ENCODE measurements around the gene TMSB4X. TPM values are rescaled to one million over a fixed set of nuclear protein-coding genes. Genes with fewer than 3 reads are reported as not detected.

TMSB4X gene
- total RNA-seq, 1 experiment from 2014 or later = 2,928 TPM

DNA sequence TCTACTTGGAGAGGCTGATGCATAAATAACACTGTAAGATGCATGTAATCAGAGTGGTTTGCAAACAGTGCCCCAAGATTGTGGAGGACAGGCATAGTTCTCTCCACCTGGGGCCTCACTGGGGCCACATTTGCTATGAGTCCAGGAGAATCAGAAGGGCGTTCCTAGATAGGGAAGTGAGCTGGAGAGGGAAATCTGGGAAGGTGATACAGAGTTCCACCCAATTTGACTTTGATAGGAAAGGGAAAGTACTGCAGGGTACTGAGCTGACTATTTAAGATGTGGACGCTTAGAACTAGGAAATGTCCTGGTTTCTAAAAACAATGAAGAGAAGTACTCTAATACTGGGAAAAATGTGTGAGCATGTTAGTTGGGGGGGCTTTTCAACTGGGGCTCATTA, 35.6 kb downstream of the TMSB4X start:
- Histone ChIP-seq H3K27me3 (ENCODE audit: control insufficient read depth, insufficient read depth, low read length) (no peaks in the 10 kb centered on the region), H3K27ac (ENCODE audit: low read length) (peak overlapping the region; percentile 48; the same call in 1 of the 2 replicates), H3K4me1 (ENCODE audit: control insufficient read depth, insufficient read depth, low read length) (peaks cover 10% of the 10 kb centered on the region), H3K4me3 (ENCODE audit: low read depth in 2 of 2, low read length in 2 of 2) (no peak overlapping the region), H3K36me3 (ENCODE audit: control insufficient read depth, insufficient read depth, low read length) (no peaks in the 10 kb centered on the region), H3K9me3 (ENCODE audit: control insufficient read depth, insufficient read depth, low read depth, low read length) (no peaks in the 10 kb centered on the region)
- no TSS peak for BruUV-seq (replicated peaks)
- DNase-seq (ENCODE audit: low read depth, low spot score) = no peak
- intact Hi-C loops (cut with micrococcal nuclease; ENCODE audit: unreplicated experiment) = no loop called here
- ATAC-seq = no peak
- TF ChIP-seq SIN3A (IDR thresholded peaks at IDR 0.05; ENCODE audit: borderline replicate concordance, insufficient read depth, low read depth, low read length) (no peak), POLR2AphosphoS5 (IDR thresholded peaks at IDR 0.05; ENCODE audit: low read depth, low read length) (no peak), TCF7L2 (IDR thresholded peaks at IDR 0.05; ENCODE audit: low read depth, low read length) (no peak)
- TF ChIP-seq, protein P1, sequence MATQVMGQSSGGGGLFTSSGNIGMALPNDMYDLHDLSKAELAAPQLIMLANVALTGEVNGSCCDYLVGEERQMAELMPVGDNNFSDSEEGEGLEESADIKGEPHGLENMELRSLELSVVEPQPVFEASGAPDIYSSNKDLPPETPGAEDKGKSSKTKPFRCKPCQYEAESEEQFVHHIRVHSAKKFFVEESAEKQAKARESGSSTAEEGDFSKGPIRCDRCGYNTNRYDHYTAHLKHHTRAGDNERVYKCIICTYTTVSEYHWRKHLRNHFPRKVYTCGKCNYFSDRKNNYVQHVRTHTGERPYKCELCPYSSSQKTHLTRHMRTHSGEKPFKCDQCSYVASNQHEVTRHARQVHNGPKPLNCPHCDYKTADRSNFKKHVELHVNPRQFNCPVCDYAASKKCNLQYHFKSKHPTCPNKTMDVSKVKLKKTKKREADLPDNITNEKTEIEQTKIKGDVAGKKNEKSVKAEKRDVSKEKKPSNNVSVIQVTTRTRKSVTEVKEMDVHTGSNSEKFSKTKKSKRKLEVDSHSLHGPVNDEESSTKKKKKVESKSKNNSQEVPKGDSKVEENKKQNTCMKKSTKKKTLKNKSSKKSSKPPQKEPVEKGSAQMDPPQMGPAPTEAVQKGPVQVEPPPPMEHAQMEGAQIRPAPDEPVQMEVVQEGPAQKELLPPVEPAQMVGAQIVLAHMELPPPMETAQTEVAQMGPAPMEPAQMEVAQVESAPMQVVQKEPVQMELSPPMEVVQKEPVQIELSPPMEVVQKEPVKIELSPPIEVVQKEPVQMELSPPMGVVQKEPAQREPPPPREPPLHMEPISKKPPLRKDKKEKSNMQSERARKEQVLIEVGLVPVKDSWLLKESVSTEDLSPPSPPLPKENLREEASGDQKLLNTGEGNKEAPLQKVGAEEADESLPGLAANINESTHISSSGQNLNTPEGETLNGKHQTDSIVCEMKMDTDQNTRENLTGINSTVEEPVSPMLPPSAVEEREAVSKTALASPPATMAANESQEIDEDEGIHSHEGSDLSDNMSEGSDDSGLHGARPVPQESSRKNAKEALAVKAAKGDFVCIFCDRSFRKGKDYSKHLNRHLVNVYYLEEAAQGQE (IDR thresholded peaks at IDR 0.05; ENCODE audit: insufficient read depth in 1 of 2, low read depth in 2 of 2, low read length in 1 of 2) = no peak
- TF ChIP-seq, protein P2, sequence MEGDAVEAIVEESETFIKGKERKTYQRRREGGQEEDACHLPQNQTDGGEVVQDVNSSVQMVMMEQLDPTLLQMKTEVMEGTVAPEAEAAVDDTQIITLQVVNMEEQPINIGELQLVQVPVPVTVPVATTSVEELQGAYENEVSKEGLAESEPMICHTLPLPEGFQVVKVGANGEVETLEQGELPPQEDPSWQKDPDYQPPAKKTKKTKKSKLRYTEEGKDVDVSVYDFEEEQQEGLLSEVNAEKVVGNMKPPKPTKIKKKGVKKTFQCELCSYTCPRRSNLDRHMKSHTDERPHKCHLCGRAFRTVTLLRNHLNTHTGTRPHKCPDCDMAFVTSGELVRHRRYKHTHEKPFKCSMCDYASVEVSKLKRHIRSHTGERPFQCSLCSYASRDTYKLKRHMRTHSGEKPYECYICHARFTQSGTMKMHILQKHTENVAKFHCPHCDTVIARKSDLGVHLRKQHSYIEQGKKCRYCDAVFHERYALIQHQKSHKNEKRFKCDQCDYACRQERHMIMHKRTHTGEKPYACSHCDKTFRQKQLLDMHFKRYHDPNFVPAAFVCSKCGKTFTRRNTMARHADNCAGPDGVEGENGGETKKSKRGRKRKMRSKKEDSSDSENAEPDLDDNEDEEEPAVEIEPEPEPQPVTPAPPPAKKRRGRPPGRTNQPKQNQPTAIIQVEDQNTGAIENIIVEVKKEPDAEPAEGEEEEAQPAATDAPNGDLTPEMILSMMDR (IDR thresholded peaks at IDR 0.05) = no peak
- in situ Hi-C loops (cut with HindIII; ENCODE audit: low pct_unique_long_range_greater_than_20kb, low sequenced_read_pairs) = no loop called here
- POLR2A ChIA-PET = no interaction called here
- CTCF ChIA-PET = no interaction called here

DNA sequence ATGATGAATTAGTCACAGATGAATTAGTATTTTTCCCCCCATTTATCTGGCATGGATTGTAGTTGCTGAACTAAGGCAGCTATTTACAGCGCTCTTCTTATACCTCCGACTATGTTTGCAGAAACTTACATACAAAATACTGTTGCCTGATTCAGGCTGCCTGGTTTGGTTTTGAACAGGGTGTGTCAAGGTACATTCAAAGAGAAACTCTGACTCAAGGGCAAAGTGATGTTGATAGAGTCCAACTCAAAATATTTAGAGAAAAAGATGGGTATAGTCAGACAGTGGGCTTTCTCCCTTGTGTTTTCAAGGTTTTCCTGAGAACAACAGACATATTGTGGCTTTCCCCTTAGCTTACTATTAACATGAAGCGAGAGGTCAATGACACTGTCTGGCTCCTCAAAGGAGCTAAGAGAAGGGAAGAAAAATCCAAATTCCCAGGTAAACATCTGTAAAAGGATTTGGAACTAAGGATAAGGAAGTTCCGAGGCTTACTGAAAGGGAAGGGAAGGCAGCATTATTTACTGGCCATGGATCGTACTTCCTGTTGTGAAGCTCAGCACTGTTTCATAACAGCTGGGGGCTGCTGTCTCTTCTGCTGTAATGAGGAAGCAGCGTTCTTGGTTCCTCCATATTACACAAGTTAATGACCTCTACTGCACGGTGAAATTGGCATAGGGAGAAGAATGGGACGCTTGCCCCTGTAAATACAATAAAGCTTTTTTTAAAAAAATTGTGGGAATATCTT, 38.6 kb downstream of the TMSB4X start:
- ChIA-PET POLR2A (no interaction called here), CTCF (no interaction called here)
- H3K4me3 ChIP-seq (ENCODE audit: low read depth in 2 of 2, low read length in 2 of 2) = no peak overlapping the region
- no TSS peak for BruUV-seq (replicated peaks)
- no peaks in the 10 kb centered on the region for H3K27me3 ChIP-seq (ENCODE audit: control insufficient read depth, insufficient read depth, low read length)
- TF ChIP-seq POLR2AphosphoS5 (IDR thresholded peaks at IDR 0.05; ENCODE audit: low read depth, low read length) = no peak
- TF ChIP-seq, protein P1 (IDR thresholded peaks at IDR 0.05; ENCODE audit: insufficient read depth in 1 of 2, low read depth in 2 of 2, low read length in 1 of 2) = no peak
- no peaks in the 10 kb centered on the region for H3K9me3 ChIP-seq (ENCODE audit: control insufficient read depth, insufficient read depth, low read depth, low read length)
- no peak for DNase-seq (ENCODE audit: low read depth, low spot score)
- intact Hi-C loops (cut with micrococcal nuclease; ENCODE audit: unreplicated experiment) = no loop called here
- no peaks in the 10 kb centered on the region; the same call in 1 of the 2 replicates for H3K4me1 ChIP-seq (ENCODE audit: control insufficient read depth, insufficient read depth, low read length)
- H3K27ac ChIP-seq (ENCODE audit: low read length) = peak overlapping the region; percentile 75
- no peaks in the 10 kb centered on the region for H3K36me3 ChIP-seq (ENCODE audit: control insufficient read depth, insufficient read depth, low read length)
- in situ Hi-C loops (cut with HindIII; ENCODE audit: low pct_unique_long_range_greater_than_20kb, low sequenced_read_pairs) = no loop called here
- ATAC-seq = no peak

Data from Panc1 (cell line).